Sigmoid colon (tissue), 4 donors: ENCODE results near the gene IL4I1.

ENCODE experiments used
- CTCF ChIP-seq, 4 experiments: fragments of 450-650 bp in 3 of 4; fragments of 200-600 bp in 1 of 4; IDR thresholded peaks; one replicate each; pipeline ENCODE4 v1.5.1; 2016 to 2019; ENCODE audit warnings: antibody characterized with exemption in 4 of 4, mild to moderate bottlenecking in 3 of 4, moderate library complexity in 2 of 4
- POLR2A ChIP-seq, 2 donors: fragments of 450-650 bp; IDR thresholded peaks; one replicate each; pipeline ENCODE4 v1.6.1; 2016; ENCODE audit warnings: antibody characterized with exemption in 2 of 2, mild to moderate bottlenecking in 2 of 2, moderate library complexity in 2 of 2
- POLR2AphosphoS5 ChIP-seq, 4 donors: sonication (generic); formaldehyde crosslinking; IDR thresholded peaks; one replicate each; pipeline ENCODE4 v1.6.1; 2017; ENCODE audit warnings: antibody characterized with exemption in 4 of 4

- TF ChIP-seq POLR2AphosphoS5 (IDR thresholded peaks at IDR 0.05) = no peak
- no peak for TF ChIP-seq CTCF (IDR thresholded peaks at IDR 0.05)
- TF ChIP-seq POLR2A (IDR thresholded peaks at IDR 0.05) = no peak
These were observed 13.6 kb downstream of the IL4I1 start for GRCh38 chr19:49883094-49883493.
